HG03139 (cell line): ENCODE results near the gene GAS2L3.
"Not testable (repeated sequence)": the region's sequence is repeated elsewhere in the genome, so short reads cannot be mapped to it uniquely, and the experiment has no call there.

Experiments used
- ATAC-seq: cut with Tn5 transposase; IDR thresholded peaks from one replicate; pipeline ENCODE4 v1.9.1; 2021; ENCODE audit not compliant: unreplicated experiment

The GAS2L3 gene

DNA sequence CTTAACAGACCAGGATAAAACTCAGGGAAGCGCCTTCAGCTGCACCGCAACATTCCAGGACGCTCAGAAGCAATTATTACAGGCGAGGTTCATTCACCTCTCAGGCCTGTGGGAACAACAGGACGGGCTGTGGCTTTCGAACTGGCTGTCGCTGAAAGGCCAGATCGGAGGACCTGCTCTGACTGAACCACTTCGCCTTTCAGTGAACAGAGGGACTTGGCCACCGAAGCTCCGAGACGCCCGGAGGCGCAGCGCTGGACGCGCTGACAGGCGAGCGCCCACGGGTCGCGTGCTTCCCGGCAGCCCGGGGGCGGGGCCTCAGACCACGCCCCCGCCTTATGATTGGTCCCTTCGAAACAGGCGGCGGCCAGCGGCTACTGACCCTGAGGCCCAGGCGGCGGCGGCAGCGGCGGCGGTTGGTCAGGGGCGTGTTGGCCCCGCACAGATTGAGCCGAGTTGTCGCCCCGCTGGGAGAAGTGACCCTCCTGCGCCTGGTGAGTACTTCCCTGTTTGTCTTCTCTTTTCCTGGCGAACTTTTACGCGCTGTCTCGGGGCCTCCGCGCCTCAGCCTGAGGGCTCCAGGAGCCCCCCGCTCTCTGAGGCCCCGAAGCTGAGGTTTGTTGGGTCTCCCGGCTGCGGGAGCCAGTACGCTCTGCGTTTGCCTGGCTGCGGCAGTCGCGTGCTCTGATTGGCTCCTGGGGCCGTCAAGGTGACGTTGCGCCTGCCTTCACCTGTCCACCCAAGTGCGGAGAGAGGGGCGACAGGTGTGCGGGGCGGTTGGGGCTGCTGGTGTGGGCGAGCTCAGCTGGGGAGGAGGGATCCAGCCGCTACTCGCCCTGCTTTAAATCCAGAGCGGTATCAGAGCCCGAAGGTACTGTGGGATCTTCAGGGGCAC lies at the start of gene GAS2L3:
GAS2L3 (plus strand) TSS at position 393 of the 895 bp plus-strand sequence. CDS start 21,221 bp downstream, outside the sequence.
- peak; percentile 97 for ATAC-seq

DNA sequence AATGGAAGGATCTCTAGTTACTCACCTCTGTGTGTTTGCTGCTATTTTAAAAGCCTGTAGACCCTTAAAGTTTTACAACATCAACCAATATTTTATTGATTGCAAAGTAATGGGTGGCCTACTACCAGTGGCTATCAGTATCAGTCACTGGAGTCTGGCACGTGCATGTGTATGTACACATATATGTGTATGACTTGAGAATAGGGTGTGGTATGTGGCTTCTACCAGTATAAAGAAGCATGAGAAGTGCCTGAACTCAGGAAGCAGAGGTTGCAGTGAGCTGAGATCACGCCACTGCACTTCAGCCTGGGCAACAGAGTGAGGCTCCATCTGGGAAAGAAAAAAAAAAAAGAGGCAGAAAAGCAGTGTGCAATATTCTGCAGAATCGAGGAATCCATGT lies 45.5 kb upstream of the GAS2L3 start:
- ATAC-seq: no peak

DNA sequence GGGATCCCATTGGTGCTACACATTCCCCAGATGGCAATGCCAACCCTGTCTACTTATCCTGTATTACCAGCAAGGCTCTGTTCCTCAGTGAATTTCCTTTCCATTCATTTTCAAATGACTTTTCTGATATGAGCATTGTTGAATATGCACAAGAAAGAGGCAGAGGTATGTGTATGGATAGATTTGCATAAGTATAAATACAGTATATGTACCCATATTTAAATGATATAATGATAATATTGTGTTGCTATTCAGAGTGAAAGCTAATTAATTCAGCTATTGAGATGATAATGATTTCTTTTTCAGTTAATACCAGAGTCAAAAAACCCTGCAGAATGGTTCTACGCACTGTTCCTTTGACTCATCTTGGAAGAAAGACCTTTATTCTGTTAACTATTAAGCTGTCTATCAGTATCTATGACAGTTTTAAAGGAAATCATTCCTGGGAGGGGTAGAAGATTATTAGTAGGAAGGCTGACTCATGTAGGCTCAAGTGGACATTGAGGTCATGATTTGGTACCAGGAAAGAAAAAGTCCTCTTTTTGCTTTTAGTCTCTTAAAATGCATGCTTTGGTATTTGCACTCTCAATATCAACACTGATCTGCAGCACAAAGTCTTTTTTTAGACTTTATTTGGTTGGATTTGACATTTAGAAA lies 44.9 kb upstream of the GAS2L3 start:
- ATAC-seq: no peak

DNA sequence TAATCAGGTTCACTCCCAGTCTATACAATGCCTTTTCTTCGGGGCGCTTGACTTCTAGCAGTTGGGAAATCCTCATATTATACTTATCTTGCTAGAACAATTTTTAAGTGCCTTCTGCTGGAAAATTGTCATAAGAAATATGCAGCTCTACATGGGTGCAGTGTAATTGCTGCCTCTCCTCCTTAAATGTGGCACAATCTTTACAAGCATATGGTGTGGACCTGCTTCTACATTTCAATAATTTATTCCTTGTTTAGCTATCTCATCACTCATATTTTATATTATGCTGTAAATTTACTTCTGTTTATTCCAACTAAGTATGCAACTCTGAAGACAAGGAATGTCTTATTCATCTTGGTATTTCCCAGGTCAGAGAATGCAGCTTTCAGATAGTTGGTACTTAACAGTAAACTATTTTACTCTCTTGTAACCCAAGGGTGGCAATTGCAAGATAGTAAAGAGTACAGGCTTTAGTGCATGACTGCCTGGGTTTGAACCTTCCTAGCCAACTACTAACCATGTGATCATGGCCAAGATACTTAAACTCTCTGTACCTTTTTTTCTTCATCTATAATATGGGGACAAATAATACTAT lies 43.6 kb upstream of the GAS2L3 start:
- no peak for ATAC-seq

DNA sequence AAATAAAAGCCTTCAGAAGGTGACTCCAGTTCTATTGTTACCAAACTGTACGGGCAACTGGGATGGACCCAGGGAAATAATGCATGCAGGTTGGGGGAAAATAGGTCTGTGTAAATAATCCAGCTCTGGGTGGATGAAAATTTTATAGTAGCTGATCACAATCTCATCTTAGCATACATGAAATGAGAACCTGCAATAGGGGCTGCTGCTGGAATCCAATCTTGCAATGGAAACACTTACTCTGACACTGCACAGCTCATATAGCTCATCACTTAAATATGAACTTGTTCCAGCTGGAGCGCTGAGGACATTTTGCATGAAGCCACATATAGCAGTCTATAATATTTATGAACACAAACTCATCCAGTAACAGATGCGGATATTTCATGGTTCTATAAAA lies 40.1 kb upstream of the GAS2L3 start:
- ATAC-seq: no peak

DNA sequence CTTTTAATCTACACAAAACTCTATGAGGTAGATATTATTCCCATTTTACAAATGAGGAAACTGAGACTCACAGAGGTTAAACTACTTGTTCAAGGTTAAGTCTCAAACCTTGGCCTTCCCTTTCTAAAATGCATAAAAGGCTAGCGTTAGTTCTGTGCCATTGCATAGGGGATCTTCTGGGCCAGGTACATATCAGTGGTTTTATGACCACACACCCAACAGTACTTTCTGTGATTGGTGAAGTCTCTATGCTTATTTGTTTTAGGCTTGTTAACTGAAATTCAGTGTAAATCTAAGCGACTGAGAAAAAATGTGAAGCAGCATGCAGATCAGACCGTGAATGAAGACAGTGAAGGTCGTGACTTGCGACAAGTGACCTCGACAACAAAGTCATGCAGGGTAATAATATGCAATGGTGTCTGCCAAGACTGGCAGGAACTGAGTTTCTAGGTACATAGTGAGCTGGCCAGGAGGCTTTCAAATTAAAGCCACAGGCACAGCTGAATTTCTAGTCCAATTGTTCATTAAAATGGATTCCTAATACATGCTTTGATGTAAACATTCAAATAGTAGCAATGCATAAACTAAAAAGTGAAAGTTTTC lies 38.8 kb upstream of the GAS2L3 start:
- no peak for ATAC-seq

DNA sequence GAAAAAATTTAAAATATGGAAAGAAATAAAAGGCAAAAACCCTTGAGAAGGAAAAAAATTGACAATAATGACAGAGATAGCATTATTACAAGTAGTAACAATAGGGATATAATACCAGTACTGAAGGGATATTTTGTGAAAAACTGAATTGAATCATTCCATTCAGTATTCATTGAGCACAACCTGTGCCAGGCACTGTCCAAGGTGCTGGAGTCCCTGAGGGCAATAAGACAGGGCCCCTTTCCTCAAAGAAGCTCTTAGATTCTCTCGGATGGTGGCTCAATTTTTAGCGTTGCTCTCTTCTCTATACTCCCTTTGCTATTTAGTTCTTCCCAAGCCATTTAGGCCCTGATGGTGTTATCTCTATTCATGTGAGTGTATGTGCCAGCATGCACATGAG lies 34.3 kb upstream of the GAS2L3 start:
- ATAC-seq: no peak

DNA sequence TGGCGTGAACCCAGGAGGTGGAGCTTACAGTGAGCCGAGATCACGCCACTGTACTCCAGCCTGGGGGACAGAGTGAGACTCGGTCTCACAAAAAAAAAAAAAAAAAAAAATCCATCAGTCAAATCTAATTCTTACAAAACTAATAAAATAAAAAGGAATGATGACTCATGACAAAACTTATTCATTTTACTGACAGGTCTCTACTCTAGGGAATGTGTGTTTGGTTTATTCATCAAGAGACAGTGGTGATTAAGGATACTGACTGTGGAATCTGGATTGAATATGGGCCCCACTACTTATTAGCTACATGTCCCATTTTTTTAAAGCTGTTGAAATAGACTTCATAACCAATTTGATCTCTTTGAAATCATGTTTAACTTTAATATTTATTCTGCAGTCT lies 29.3 kb upstream of the GAS2L3 start:
- ATAC-seq: no peak

DNA sequence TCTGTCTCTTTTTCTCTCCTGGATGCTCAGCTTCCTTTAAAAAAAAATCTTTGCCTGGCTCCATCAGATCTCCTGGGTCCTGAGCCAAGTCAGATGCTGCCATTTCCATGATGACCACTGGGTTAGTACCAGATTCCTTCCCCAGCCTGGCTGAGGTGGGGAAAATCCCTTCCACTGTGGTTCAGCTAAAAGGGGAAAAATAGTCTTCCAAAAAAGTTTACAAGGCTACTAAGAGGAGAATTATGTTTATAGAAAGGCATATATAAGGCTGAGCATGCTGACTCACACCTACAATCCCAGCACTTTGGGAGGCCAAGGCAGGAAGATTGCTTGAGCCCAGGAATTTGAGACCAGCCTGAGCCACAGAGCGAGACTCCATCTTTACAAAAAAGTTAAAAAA lies 28.4 kb upstream of the GAS2L3 start:
- no peak for ATAC-seq

DNA sequence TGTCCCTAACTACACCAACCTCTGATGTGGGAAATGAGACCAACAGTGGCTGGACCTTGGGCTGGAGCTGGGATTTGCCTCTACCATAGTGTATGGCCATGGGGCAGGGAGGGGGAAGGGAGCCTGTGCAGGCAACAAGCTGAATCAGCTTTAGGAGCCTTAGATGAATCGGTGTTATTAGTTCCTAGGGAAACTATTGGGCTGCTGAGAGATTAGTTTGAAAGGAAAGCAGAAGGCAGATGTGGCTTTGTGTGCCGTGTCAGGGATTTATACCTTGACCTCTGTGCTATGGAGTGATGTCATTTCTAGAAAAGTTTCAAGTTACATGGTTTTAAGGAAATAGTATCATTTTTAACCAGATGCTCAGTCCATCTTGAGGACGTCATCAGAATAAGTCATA lies 19.5 kb upstream of the GAS2L3 start:
- no peak for ATAC-seq

DNA sequence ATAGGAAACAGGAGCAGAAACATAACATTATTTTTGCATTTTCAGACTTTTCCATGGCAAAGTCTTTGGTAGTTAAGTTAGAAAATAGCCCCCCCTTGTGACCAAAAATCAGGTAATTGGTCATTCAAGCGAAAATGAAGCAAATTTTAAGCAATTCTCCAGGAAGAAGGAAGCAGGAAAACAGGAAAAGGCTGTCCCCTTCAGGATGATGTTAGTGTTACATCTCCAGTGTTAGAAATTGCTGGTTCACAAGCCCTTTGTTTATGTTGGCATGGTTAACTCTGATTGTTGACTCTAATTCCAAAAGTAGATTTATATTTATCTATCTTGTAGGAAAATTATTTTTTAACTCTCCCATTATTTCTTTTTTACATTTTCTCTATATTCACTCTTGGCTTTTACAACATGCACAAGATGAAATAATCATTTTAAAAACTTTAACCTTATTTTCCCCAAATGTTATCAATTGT lies 18.8 kb upstream of the GAS2L3 start:
- no peak for ATAC-seq

DNA sequence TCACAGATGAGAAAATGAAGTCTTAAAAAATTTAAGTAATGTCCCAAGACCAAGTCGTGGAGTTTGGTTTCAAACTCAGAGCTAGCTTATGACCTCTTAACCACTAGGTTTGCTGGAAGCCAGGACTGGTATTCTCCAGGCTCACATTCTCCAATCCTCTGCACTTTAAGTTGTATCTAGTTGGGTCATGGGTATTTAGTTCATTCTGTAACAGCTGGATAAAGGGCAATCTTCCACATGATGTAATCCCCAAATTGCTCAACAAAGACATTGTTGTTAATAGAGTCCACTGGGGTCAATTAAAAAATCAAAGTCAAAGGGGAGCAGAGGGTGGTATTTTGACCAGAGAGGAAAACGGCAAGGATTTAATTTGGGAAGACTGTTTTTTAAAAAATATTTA lies 17.8 kb upstream of the GAS2L3 start:
- no peak for ATAC-seq

DNA sequence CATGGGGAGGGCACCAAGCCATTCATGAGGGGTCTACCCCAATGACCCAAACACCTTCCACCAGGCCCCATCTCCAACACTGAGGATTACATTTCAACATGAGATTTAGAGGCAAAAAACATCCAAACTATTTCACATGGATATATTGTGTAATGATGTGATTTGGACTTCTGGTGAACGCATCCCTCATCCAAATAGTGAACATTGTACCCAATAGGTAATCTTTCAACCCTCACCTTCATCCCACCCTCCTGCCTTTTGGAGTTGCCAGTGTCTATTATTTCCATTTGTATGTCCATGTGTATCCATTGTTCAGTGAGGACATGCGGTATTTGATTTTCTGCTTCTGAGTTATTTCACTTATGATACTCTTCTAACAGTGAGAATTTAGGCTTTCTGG lies 16.1 kb upstream of the GAS2L3 start:
- ATAC-seq: no peak

DNA sequence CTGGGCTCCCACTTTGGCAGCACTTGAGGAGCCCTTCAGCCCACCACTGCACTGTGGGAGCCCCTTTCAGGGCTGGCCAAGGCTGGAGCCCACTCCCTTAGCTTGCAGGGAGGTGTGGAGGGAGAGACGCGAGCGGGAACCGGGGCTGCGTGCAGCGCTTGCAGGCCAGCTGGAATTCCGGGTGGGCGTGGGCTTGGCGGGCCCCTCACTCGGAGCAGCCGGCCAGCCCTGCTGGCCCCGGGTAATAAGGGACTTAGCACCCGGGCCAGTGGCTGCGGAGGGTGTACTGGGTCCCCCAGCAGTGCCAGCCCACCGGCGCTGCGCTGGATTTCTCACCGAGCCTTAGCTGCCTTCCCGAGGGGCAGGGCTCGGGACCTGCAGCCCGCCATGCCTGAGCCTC lies 14.2 kb upstream of the GAS2L3 start:
- ATAC-seq: not testable (repeated sequence)

DNA sequence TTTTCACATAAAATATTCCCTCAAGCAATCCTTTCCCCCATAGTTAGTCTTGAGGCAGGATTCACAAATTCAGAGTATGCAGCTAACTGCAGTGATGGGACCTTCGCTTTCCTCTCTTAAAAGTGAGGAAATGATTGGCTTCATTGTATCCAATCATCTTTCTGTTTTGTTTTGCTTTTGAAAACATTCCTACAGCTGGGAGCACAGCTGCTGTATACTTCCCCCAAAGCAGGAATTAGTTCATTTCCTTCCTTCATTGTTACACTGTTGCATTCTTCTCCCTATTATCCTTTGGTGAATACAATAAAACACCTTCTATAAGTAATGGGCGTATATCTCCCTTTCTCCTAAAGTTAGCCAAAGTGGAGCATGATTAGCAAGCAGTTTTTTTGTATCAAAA lies 9.4 kb upstream of the GAS2L3 start:
- no peak for ATAC-seq

DNA sequence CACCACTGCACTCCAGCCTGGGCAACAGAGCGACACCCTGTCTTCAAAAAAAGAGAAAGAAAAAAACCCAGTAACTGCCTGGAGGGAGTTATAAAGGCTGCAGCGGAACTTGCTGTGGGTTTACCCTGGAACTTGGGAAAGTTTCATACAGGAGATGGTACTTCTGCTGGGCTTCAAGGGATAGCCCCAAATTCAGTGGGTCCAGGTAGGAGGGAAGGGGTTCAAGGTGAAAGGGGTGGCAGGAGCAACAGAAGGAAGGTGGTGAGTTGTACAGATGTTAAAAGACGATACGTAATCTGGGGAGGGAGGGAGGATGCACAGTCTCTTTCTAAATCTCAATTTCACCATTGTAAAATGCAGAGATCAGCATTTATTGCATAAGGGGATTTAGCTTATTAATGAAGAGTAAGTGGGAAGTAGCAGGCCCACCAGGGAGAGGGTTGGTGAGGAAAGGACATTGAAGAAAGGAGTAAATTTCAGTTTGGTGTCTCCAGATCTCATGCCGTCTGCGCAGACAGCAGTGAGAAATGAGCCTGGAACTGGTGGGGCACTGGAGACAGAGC lies 8.5 kb upstream of the GAS2L3 start:
- no peak for ATAC-seq

DNA sequence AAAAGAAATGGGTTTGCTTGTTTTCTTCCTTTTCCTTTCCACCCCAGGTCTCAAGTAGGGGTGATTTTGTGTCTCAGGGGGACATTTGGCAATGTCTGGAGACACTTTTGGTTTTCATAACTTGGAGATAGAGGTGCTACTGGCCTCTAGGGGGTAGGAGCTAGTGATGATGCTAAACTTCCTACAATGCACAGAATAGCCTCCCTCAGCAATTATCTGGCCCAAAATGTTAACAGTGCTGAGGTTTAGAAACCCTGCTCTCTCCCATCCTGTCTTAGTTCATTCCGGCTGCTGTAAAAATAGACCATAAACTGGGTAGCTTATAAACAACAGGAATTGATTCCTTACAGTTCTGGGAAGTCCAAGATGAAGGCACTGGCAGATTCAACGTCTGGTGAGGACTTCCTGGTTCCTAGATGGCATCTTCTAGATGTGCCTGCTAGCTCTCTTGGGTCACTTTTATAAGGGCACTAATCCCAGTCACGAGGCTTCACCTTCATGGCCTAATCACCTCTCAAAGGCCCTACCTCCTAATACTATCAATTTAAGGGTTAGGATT lies 7.4 kb upstream of the GAS2L3 start:
- ATAC-seq: no peak

DNA sequence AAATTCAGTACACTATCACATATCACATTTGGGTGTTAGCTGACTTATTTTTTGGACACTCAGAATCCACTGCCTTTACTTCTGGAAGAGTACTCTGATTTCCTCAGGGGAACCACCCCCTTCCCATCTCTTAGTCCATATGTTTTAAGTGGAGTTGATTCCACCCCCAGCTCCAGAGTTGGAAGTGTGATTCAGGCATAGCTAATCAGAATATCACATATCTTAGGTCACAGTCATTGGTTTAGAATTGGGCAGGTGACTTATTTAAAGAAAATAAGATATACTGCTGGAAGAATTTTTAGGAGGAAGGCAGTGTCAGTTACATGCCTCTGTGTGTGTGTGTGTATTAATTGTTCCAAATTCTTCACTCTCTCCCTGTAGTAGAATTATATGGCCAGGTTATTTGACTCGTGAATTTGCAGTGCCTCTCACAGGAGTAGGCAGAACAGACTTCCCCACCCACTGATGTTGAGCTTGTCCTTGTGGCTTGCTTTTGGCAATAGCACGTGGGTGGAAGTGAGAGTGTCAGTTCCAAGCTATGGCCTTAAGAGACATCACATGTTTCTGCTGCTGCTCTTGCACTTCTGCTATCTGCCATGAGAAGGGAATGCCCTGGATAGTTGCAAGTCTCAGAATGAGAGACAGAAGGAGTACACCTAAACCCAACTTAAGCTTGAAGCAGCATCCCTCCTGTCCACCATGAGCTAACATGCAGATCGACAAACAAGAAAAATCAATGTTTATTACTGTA lies 6.4 kb upstream of the GAS2L3 start:
- ATAC-seq: peak; percentile 93

DNA sequence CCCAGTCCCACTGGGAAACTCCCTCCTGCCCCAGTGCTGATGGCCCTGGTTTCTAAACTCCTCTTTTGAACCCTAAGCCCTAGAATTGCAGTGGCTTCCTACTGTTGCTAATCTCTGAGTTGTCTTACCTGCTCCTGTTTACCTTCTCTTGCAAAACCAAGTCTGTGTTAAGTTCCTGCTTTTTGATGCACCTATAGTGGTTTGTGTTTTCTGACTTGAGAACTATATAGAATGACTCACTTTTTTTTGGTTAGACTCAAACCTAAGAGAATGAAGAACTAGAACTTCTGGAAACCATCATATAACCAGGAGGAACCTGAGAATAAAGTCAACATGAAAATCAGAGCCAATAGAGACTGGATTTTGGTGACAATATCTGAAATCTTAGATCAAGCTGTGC lies 5.5 kb upstream of the GAS2L3 start:
- no peak for ATAC-seq

DNA sequence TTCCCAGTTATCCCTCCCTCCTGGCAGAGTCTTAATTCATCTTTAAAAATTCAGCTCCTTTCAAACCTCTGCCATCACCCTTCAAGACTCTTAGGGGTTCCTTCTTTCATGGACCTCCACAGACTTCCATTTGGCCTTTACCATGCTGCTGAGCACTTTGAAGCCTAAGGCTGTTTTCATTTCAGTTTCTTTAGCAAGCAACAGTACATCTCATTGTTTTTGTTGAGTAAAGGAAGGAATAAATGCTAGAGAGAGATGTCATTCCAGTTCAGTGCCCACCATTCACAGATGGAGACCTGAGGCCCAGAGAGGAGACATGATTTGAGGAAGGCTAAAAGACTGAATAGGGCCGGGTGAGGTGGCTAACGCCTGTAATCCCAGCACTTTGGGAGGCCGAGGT lies 1.3 kb upstream of the GAS2L3 start:
- ATAC-seq: no peak
